Fibroblast of lung (primary cell): ENCODE measurements around the gene HSPBP1. TPM values are rescaled to one million over a fixed set of nuclear protein-coding genes. Genes with fewer than 3 reads are reported as not detected.

Source experiments
- DNase-seq, 2 donors: peaks; one replicate each; pipeline versions ENCODE4 v3.0.0 to v3.0.0-alpha.2; 2010; ENCODE audit warnings: low read depth in 2 of 2
- H2AFZ ChIP-seq: 2 replicates; pipeline ENCODE4 v1.5.1; 2012; ENCODE audit warnings: low read length, control low read depth, inconsistent platforms
- H3K27ac ChIP-seq: 2 replicates; pipeline ENCODE4 v1.5.1; 2011; ENCODE audit warnings: low read length, control low read depth; ENCODE audit not compliant: insufficient read depth
- H3K27me3 ChIP-seq: 2 replicates; pipeline ENCODE4 v1.5.1; 2011; ENCODE audit warnings: mild to moderate bottlenecking, low read length; ENCODE audit not compliant: control insufficient read depth, insufficient read depth
- H3K36me3 ChIP-seq: 2 replicates; pipeline ENCODE4 v1.5.1; 2011; ENCODE audit warnings: low read length; ENCODE audit not compliant: control insufficient read depth, insufficient read depth
- H3K4me1 ChIP-seq: 2 replicates; pipeline ENCODE4 v1.5.1; 2011; ENCODE audit warnings: low read length; ENCODE audit not compliant: control insufficient read depth, insufficient read depth; ENCODE audit errors: extremely low read depth
- H3K4me2 ChIP-seq: 2 replicates; pipeline ENCODE4 v1.5.1; 2011; ENCODE audit warnings: low read length, control low read depth; ENCODE audit not compliant: insufficient read depth; ENCODE audit errors: extremely low read depth
- H3K4me3 ChIP-seq, 4 experiments: fragments of 200-600 bp in 1 of 4; sonication (generic) in 1 of 4; replicated peaks in 1 of 4; 2 replicates each; pipeline ENCODE4 v1.5.1; 2011 to 2016; ENCODE audit warnings: low read length in 4 of 4, low read depth in 3 of 4, mild to moderate bottlenecking in 3 of 4, control low read depth in 2 of 4, inconsistent platforms in 1 of 4, mixed read lengths in 1 of 4; ENCODE audit not compliant: insufficient read depth in 1 of 4; ENCODE audit errors: control extremely low read depth in 1 of 4
- H3K79me2 ChIP-seq: 2 replicates; pipeline ENCODE4 v1.5.1; 2012; ENCODE audit warnings: mild to moderate bottlenecking, low read length, inconsistent platforms; ENCODE audit not compliant: control insufficient read depth, insufficient read depth
- H3K9ac ChIP-seq: 2 replicates; pipeline ENCODE4 v1.5.1; 2011; ENCODE audit warnings: mild to moderate bottlenecking, low read length, control low read depth; ENCODE audit not compliant: insufficient read depth
- H3K9me3 ChIP-seq: 2 replicates; pipeline ENCODE4 v1.5.1; 2012; ENCODE audit warnings: low read depth, low read length; ENCODE audit not compliant: control insufficient read depth, insufficient read depth
- H4K20me1 ChIP-seq: 2 replicates; pipeline ENCODE4 v1.5.1; 2011; ENCODE audit warnings: low read length; ENCODE audit not compliant: control insufficient read depth, insufficient read depth; ENCODE audit errors: extremely low read depth
- CTCF ChIP-seq, 2 donors: IDR thresholded peaks in 1 of 2; conservative IDR thresholded peaks in 1 of 2; 1 replicate in 1 of 2; 2 replicates in 1 of 2; pipeline ENCODE4 v1.5.1; 2011 to 2012; ENCODE audit warnings: low read length in 2 of 2, control low read depth in 1 of 2, inconsistent platforms in 1 of 2, low read depth in 1 of 2, mild to moderate bottlenecking in 1 of 2
- EZH2 ChIP-seq: IDR thresholded peaks from 2 replicates; pipeline ENCODE4 v1.5.1; 2012; ENCODE audit warnings: low read length, control low read depth, mild to moderate bottlenecking; ENCODE audit errors: missing control alignments
- polyA plus RNA-seq, 2 donors: library from polyadenylated mRNA; depleted of rRNA in 1 of 2; stranded (reverse) in 1 of 2; unstranded in 1 of 2; fragments of >200 nt; gene quantifications; 2 replicates each; pipeline ENCODE4 v1.2.1, GENCODE V29; 2011 to 2012; ENCODE audit warnings: missing spikeins in 1 of 2
- total RNA-seq: library from RNA; depleted of rRNA; stranded (reverse); fragments of >200 nt; gene quantifications from 2 replicates; pipeline ENCODE4 v1.2.1, GENCODE V29; 2014

Gene HSPBP1
- total and polyA plus RNA-seq, 2 donors (not counting 1 experiment from before 2014, with no cell fraction given), result 12.5 to 21.5 TPM

- no peaks in the 10 kb centered on the region for H3K9me3 ChIP-seq
- H3K36me3 ChIP-seq, result peaks cover 2% of the 10 kb centered on the region
- H3K4me2 ChIP-seq, result no peak overlapping the region
- H3K9ac ChIP-seq, result no peak overlapping the region
- no peaks in the 10 kb centered on the region for H3K27me3 ChIP-seq
- DNase-seq, result no peak
- H3K27ac ChIP-seq, result no peak overlapping the region
- no peaks in the 10 kb centered on the region for H3K4me1 ChIP-seq
- H3K79me2 ChIP-seq, result peaks cover 21% of the 10 kb centered on the region
- H3K4me3 ChIP-seq, result no peak overlapping the region
- no peaks in the 10 kb centered on the region for H4K20me1 ChIP-seq
- TF ChIP-seq CTCF (conservative IDR thresholded peaks at IDR 0.05 in 1 of 2, IDR thresholded peaks at IDR 0.05 in 1 of 2; ENCODE audit: low read depth in 1 of 2, low read length in 2 of 2) (no peak), EZH2 (no peak)
- no peak overlapping the region for H2AFZ ChIP-seq
These were observed 18.2 kb downstream of the HSPBP1 start for GRCh38 chr19:55261671-55262126.

- Histone ChIP-seq H3K4me1 (peaks cover 3% of the 10 kb centered on the region), H2AFZ (peak overlapping the region; percentile 83), H3K79me2 (peaks cover 39% of the 10 kb centered on the region), H3K27ac (peak overlapping the region; percentile 92), H3K4me2 (peak overlapping the region; percentile 90), H3K9me3 (no peaks in the 10 kb centered on the region), H4K20me1 (no peaks in the 10 kb centered on the region), H3K4me3 (peak overlapping the region; percentile 37 to 57 (median 47)), H3K9ac (peak overlapping the region; percentile 58), H3K27me3 (no peaks in the 10 kb centered on the region), H3K36me3 (no peaks in the 10 kb centered on the region)
- DNase-seq, result no peak
- no peak for TF ChIP-seq CTCF (conservative IDR thresholded peaks at IDR 0.05 in 1 of 2, IDR thresholded peaks at IDR 0.05 in 1 of 2; ENCODE audit: low read depth in 1 of 2, low read length in 2 of 2)
- TF ChIP-seq EZH2, result no peak
These were observed 20.2 kb downstream of the HSPBP1 start for GRCh38 chr19:55259540-55260210.

- Histone ChIP-seq H3K27ac (peak within 1 kb of the TSS; percentile 92), H3K9me3 (no peaks in the 10 kb centered on the region), H2AFZ (peak within 1 kb of the TSS; percentile 83), H3K4me1 (peaks cover 3% of the 10 kb centered on the region), H3K36me3 (no peaks in the 10 kb centered on the region), H3K79me2 (peaks cover 46% of the 10 kb centered on the region), H4K20me1 (no peaks in the 10 kb centered on the region), H3K9ac (peak within 1 kb of the TSS; percentile 86), H3K27me3 (no peaks in the 10 kb centered on the region), H3K4me3 (peak within 1 kb of the TSS; percentile 76 to 88 (median 84)), H3K4me2 (peak within 1 kb of the TSS; percentile 90)
- TF ChIP-seq CTCF (conservative IDR thresholded peaks at IDR 0.05 in 1 of 2, IDR thresholded peaks at IDR 0.05 in 1 of 2; ENCODE audit: low read depth in 1 of 2, low read length in 2 of 2), result no peak
- no peak for TF ChIP-seq EZH2
- DNase-seq, result peak; percentile 100
These were observed 20.9 kb downstream of the HSPBP1 start, which contains the start of gene PPP6R1 for GRCh38 chr19:55258828-55259539. Gene PPP6R1, minus strand, starts transcription at chr19:55259017. Its CDS starts 11,914 bp downstream, at chr19:55247103.
